ENCODE results near the gene MEOX2.
A peak's percentile ranks its signal among the peaks of the same experiment; 100 is the strongest.

The MEOX2 gene

DNA sequence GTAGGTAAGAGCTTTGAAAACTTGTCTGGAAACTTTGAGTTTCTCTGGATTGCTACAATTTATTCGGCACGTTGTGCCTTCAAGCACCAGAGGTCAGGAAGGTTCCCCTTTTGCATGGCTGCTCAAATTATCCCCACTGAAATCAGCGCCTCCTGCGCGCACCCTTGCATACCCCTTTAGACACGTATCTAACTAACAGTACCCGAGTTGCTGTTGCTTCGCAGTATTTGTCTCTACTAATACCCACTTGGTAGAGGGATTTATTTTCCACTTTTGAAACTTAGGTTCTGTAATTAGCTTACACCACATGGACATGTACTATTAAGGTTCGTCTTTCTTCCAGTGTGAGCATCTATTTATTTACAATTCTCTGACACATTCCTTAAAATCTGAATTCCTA, 1.6 kb downstream of the MEOX2 start:
- peaks cover 0 to 3% of the 10 kb centered on the region in 2 donors for H3K27me3 ChIP-seq
- peak overlapping the region; percentile 80 to 87 for H3K27ac ChIP-seq
- peak; percentile 54 to 70 for DNase-seq
- H3K4me1 ChIP-seq: peaks cover 0 to 20% (median 3%) of the 10 kb centered on the region in 4 donors
- intact Hi-C loops (cut with DNase I; ENCODE audit: low total_unique reads): loop anchor here (5.0 kb wide), 1 partner anchor 382 kb away; no protein-coding TSS in a partner anchor
- no peaks in the 10 kb centered on the region for H3K36me3 ChIP-seq
- no peaks in the 10 kb centered on the region for H3K9me3 ChIP-seq
- H3K4me3 ChIP-seq: peak overlapping the region; percentile 67 to 72
- TF ChIP-seq, protein P1, sequence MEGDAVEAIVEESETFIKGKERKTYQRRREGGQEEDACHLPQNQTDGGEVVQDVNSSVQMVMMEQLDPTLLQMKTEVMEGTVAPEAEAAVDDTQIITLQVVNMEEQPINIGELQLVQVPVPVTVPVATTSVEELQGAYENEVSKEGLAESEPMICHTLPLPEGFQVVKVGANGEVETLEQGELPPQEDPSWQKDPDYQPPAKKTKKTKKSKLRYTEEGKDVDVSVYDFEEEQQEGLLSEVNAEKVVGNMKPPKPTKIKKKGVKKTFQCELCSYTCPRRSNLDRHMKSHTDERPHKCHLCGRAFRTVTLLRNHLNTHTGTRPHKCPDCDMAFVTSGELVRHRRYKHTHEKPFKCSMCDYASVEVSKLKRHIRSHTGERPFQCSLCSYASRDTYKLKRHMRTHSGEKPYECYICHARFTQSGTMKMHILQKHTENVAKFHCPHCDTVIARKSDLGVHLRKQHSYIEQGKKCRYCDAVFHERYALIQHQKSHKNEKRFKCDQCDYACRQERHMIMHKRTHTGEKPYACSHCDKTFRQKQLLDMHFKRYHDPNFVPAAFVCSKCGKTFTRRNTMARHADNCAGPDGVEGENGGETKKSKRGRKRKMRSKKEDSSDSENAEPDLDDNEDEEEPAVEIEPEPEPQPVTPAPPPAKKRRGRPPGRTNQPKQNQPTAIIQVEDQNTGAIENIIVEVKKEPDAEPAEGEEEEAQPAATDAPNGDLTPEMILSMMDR (IDR thresholded peaks at IDR 0.05): no peak

DNA sequence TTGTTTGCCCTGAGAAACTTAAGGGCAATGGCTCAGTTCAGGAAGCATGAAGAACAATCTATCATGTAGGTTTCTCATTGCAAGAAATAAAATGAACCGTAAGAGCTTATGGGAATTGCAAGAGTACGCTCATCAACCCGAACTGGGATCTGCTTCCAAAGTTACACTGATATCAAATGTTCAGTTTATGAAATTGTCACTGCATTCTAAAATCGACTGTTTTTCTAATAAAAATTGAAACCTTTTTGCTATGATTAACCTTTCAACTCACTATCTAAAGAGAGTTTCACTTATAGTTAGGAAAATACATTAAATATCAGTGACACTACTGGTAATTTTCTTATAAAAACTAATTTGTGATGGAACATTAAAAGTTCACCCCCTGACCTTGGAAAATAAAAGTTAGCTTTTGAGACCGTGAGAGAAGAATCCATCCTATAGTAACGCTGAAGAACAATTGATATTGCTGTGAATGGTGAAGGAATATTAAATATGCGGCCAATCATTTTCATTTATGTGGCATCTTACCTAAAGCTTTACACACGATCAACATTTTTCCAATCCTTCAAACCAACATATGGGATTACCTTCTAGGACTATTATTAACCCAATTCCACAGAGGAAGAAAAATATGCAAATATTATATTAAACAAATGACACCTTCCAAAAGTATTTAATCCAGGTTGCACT, 2.2 kb downstream of the MEOX2 start:
- Histone ChIP-seq H3K27ac (peak overlapping the region; percentile 80 to 87), H3K27me3 (peaks cover 0 to 3% of the 10 kb centered on the region in 2 donors), H3K9me3 (no peaks in the 10 kb centered on the region), H3K36me3 (no peaks in the 10 kb centered on the region), H3K4me3 (peak overlapping the region; percentile 67 to 72), H3K4me1 (peaks cover 0 to 20% (median 3%) of the 10 kb centered on the region in 4 donors)
- intact Hi-C loops (cut with DNase I; ENCODE audit: low total_unique reads): no loop called here
- no peak for DNase-seq
- TF ChIP-seq, protein P1 (IDR thresholded peaks at IDR 0.05): no peak

DNA sequence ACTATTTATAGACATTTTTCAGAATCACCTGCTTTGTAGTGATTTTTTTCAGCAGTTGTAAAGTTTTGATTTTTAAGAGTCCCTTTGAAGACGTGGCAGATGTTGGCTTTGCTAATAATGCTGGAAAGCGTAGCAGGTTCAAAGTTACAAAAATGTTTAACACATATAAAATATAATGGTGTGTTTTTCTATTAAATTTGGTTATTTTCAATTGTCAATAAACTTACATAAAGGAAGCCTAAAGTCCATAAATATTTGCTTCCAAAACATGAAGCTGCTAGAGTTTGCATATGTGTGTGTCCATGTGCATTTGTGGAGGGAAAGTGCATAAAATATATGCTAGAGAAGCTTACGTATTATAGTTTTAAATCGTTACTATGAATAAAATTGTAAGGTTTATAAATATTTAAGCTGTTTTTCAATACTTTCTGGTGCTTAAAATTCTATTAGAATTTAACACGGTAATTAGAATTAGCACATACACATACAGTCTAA, 3.7 kb downstream of the MEOX2 start:
- TF ChIP-seq, protein P1 (IDR thresholded peaks at IDR 0.05): no peak
- peaks cover 0 to 3% of the 10 kb centered on the region in 2 donors for H3K27me3 ChIP-seq
- peak overlapping the region; percentile 80 to 87 for H3K27ac ChIP-seq
- no peak for DNase-seq
- no peaks in the 10 kb centered on the region for H3K9me3 ChIP-seq
- no peaks in the 10 kb centered on the region for H3K36me3 ChIP-seq
- peaks cover 0 to 20% (median 3%) of the 10 kb centered on the region in 4 donors for H3K4me1 ChIP-seq
- intact Hi-C loops (cut with DNase I; ENCODE audit: low total_unique reads): no loop called here
- H3K4me3 ChIP-seq: peak overlapping the region; percentile 67 to 72

DNA sequence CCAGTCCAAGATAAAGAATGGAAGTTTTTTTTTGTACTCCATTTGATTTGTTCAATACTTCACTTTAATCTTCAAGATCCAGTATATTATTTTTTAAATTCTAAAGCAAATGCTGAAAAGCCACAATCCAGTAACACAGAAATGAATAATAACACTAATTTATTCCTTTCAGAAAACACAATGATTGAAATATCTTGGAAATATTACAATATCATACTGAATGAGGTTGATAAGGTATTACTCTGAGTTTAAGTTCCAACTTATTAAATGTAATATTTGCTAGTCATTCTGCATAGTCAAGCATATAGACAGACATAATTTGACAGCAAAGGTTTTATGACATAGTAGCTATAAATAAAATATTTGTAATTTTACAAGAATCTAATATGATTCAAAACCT, 4.4 kb downstream of the MEOX2 start:
- Histone ChIP-seq H3K4me3 (peak overlapping the region; percentile 67 to 72), H3K27ac (peak overlapping the region; percentile 80 to 87), H3K4me1 (peaks cover 0 to 18% (median 3%) of the 10 kb centered on the region in 4 donors), H3K36me3 (no peaks in the 10 kb centered on the region), H3K27me3 (peaks cover 0 to 3% of the 10 kb centered on the region in 2 donors), H3K9me3 (no peaks in the 10 kb centered on the region)
- no peak for DNase-seq
- TF ChIP-seq, protein P1 (IDR thresholded peaks at IDR 0.05): no peak
- intact Hi-C loops (cut with DNase I; ENCODE audit: low total_unique reads): no loop called here

DNA sequence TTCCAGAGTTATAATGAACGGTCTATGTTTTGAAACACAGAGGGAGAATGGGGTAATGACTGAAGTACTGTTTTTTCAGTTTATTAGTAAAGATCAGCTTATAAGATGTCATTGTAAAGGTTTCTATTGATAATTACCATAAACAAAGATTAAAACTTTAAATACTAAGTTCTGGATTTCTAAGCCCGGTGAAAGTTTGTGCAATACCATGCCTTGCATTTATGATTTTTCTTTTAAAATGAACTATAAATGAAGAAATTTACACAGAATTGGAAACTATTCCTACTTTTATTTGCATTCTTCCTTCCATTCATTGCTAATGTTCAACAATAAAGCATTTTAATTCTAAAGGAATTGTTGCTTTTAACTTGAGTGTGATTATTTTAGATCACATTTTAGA, 4.9 kb downstream of the MEOX2 start:
- no peaks in the 10 kb centered on the region for H3K9me3 ChIP-seq
- DNase-seq: no peak
- intact Hi-C loops (cut with DNase I; ENCODE audit: low total_unique reads): no loop called here
- H3K4me3 ChIP-seq: peak overlapping the region; percentile 67 to 72
- no peaks in the 10 kb centered on the region for H3K36me3 ChIP-seq
- TF ChIP-seq, protein P1 (IDR thresholded peaks at IDR 0.05): no peak
- H3K27ac ChIP-seq: peak overlapping the region in 1 of 2 donors; percentile 87
- H3K4me1 ChIP-seq: peaks cover 0 to 14% (median 3%) of the 10 kb centered on the region in 4 donors
- peaks cover 0 to 3% of the 10 kb centered on the region in 2 donors for H3K27me3 ChIP-seq

Data from tibial artery (tissue), 4 donors.